Endodermal cell (in vitro differentiated cells): Measurements from ENCODE around the gene CMSS1. TPM values are rescaled to one million over a fixed set of nuclear protein-coding genes. Genes with fewer than 3 reads are reported as not detected.

ENCODE experiments used
- DNase-seq: peaks from one replicate; pipeline ENCODE4 v3.0.0-alpha.2; 2017
- H3K27ac ChIP-seq: 2 replicates; pipeline ENCODE4 v1.5.1; 2013; ENCODE audit warnings: mild to moderate bottlenecking, low read depth, low read length, moderate library complexity
- H3K27me3 ChIP-seq: 2 replicates; pipeline ENCODE4 v1.6.1; 2013; ENCODE audit warnings: mild to moderate bottlenecking, low read length, moderate library complexity; ENCODE audit not compliant: insufficient read depth, control insufficient read depth, poor library complexity, severe bottlenecking
- H3K36me3 ChIP-seq: 2 replicates; pipeline ENCODE4 v1.7.0; 2013; ENCODE audit warnings: mild to moderate bottlenecking, low read length, moderate library complexity; ENCODE audit not compliant: control insufficient read depth, insufficient read depth
- H3K4me1 ChIP-seq: one replicate; pipeline ENCODE4 v1.7.0; 2013; ENCODE audit warnings: low read length; ENCODE audit not compliant: control insufficient read depth, insufficient read depth
- H3K4me3 ChIP-seq: 2 replicates; pipeline ENCODE4 v1.5.1; 2013; ENCODE audit warnings: mild to moderate bottlenecking, low read length, moderate library complexity
- H3K9ac ChIP-seq: 2 replicates; pipeline ENCODE4 v1.6.1; 2013; ENCODE audit warnings: mild to moderate bottlenecking, low read length, moderate library complexity; ENCODE audit not compliant: poor library complexity, severe bottlenecking; ENCODE audit errors: extremely low read depth
- H3K9me3 ChIP-seq: 2 replicates; pipeline ENCODE4 v1.6.1; 2013; ENCODE audit warnings: mild to moderate bottlenecking, low read length, moderate library complexity; ENCODE audit not compliant: control insufficient read depth
- H3K27ac Mint-ChIP-seq: 2 replicates; pipeline ENCODE4 v1.8.0; 2020; ENCODE audit warnings: mixed read lengths
- H3K27me3 Mint-ChIP-seq: 2 replicates; pipeline ENCODE4 v1.8.0; 2021; ENCODE audit warnings: mild to moderate bottlenecking, mixed read lengths; ENCODE audit not compliant: insufficient read depth
- H3K36me3 Mint-ChIP-seq: 2 replicates; pipeline ENCODE4 v1.8.0; 2020; ENCODE audit warnings: low read depth, mixed read lengths
- H3K4me1 Mint-ChIP-seq: 2 replicates; pipeline ENCODE4 v1.8.0; 2020; ENCODE audit warnings: mixed read lengths
- H3K4me3 Mint-ChIP-seq: 2 replicates; pipeline ENCODE4 v1.8.0; 2020; ENCODE audit warnings: mild to moderate bottlenecking, moderate library complexity, mixed read lengths
- H3K9me3 Mint-ChIP-seq: 2 replicates; pipeline ENCODE4 v1.8.0; 2020; ENCODE audit warnings: mild to moderate bottlenecking, mixed read lengths
- CTCF ChIP-seq: fragments of 200-600 bp; sonication (generic); conservative IDR thresholded peaks from 2 replicates; pipeline ENCODE4 v1.5.0; 2021; ENCODE audit warnings: antibody characterized with exemption, mild to moderate bottlenecking
- WGBS, 2 experiments: methylation state at CpG; one replicate each; pipeline versions ENCODE4 v1.1.5 to v1.1.7; 2013; ENCODE audit warnings: missing lambda C conversion rate in 2 of 2, mixed read lengths in 1 of 2; ENCODE audit not compliant: insufficient coverage in 1 of 2, insufficient read length in 1 of 2; 5-methylcytosine and 5-hydroxymethylcytosine counted together
- total RNA-seq, 2 donors: library from RNA; stranded (reverse); fragmentation: NEBNext Ultra II Directional in 1 of 2; extraction: Animal tissue kit (Norgen Biotek cat#: 25700) in 1 of 2; gene quantifications; 2 replicates in 1 of 2; 3 replicates in 1 of 2; pipeline ENCODE4 v1.2.1, GENCODE V29; 2021

The CMSS1 gene
- total RNA-seq, 2 donors from 2014 or later: 48.5 to 50.8 TPM

GRCh38 chr3:100197876-100198275 is 380.2 kb downstream of the CMSS1 start:
- TF ChIP-seq CTCF: no peak
- Mint-ChIP-seq H3K9me3 (peaks cover 6% of the 10 kb centered on the region), H3K4me1 (no peaks in the 10 kb centered on the region), H3K27ac (no peak overlapping the region), H3K27me3 (no peaks in the 10 kb centered on the region), H3K36me3 (no peaks in the 10 kb centered on the region), H3K4me3 (no peak overlapping the region)
- H3K9ac ChIP-seq: no peak overlapping the region
- H3K4me1 ChIP-seq: no peaks in the 10 kb centered on the region
- no peaks in the 10 kb centered on the region for H3K36me3 ChIP-seq
- H3K27me3 ChIP-seq: no peaks in the 10 kb centered on the region
- H3K4me3 ChIP-seq: no peak overlapping the region
- H3K27ac ChIP-seq: no peak overlapping the region
- DNase-seq: no peak
- H3K9me3 ChIP-seq: no peaks in the 10 kb centered on the region
- WGBS, 2 experiments: 89 to 94% methylated on average over 5 to 8 of the region's 8 CpGs

GRCh38 chr3:100198579-100199269 is 381.1 kb downstream of the CMSS1 start:
- H3K36me3 Mint-ChIP-seq: no peaks in the 10 kb centered on the region
- Histone ChIP-seq H3K9ac (no peak overlapping the region), H3K27me3 (no peaks in the 10 kb centered on the region), H3K4me1 (no peaks in the 10 kb centered on the region), H3K4me3 (no peak overlapping the region), H3K9me3 (peaks cover 1% of the 10 kb centered on the region), H3K36me3 (no peaks in the 10 kb centered on the region), H3K27ac (no peak overlapping the region)
- peaks cover 8% of the 10 kb centered on the region for H3K9me3 Mint-ChIP-seq
- DNase-seq: no peak
- WGBS, 2 experiments: 87 to 95% methylated on average over 4 to 6 of the region's 6 CpGs
- H3K4me1 Mint-ChIP-seq: no peaks in the 10 kb centered on the region
- no peak overlapping the region for H3K4me3 Mint-ChIP-seq
- H3K27me3 Mint-ChIP-seq: no peaks in the 10 kb centered on the region
- H3K27ac Mint-ChIP-seq: no peak overlapping the region
- no peak for TF ChIP-seq CTCF

- no peaks in the 10 kb centered on the region for H3K36me3 Mint-ChIP-seq
- H3K4me1 Mint-ChIP-seq: peaks cover 4% of the 10 kb centered on the region
- Histone ChIP-seq H3K27ac (no peak overlapping the region), H3K9me3 (peaks cover 5% of the 10 kb centered on the region), H3K27me3 (no peaks in the 10 kb centered on the region), H3K4me1 (no peaks in the 10 kb centered on the region), H3K4me3 (no peak overlapping the region), H3K36me3 (no peaks in the 10 kb centered on the region), H3K9ac (no peak overlapping the region)
- TF ChIP-seq CTCF: no peak
- no peaks in the 10 kb centered on the region for H3K27me3 Mint-ChIP-seq
- WGBS, 2 experiments: 83 to 97% methylated on average over 1 of the region's 2 CpGs
- H3K27ac Mint-ChIP-seq: no peak overlapping the region
- no peak overlapping the region for H3K4me3 Mint-ChIP-seq
- no peak for DNase-seq
- H3K9me3 Mint-ChIP-seq: peaks cover 8% of the 10 kb centered on the region
Measured at GRCh38 chr3:100205171-100205570, 387.5 kb downstream of the CMSS1 start.
